ENCODE measurements around the gene CAMKMT.
"Not testable (repeated sequence)": the region's sequence is repeated elsewhere in the genome, so short reads cannot be mapped to it uniquely, and the experiment has no call there.

The CAMKMT gene

DNA sequence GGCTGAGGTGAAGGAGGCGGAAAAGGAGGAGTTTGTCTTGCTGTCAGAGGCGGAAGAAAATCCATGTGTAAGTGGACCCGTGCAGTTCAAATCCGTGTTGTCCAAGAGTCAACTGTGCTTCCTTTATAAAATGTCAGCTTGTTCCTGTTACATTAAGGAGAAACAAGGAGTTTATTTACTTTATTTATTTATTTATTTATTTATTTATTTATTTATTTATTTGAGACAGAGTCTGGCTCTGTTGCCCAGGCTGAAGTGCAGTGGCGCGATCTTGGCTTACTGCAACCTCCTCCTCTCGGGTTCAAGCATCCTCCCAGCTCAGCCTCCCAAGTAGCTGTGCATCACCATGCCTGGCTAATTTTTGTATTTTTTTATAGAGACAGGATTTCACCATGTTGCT lies 143.9 kb downstream of the CAMKMT start:
- DNase-seq (ENCODE audit: low read depth): not testable (repeated sequence)

DNA sequence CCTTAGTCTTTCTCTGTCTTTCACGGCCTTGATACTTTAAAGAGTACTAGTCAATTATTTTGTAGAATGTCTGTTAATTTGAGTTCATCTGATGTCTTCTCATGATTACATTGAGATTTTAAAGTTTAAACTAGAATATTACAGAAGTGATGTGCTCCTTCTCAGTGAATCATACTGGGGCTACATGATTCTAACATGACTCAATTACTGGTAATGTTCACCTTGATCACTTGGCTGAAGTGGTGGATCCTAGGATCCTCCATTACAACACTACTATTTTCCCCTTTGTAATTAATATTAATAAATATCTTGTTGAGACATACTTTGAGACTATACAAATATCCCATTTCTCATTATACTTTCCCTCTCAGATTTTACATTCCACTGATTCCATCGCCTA lies 148.5 kb downstream of the CAMKMT start:
- DNase-seq (ENCODE audit: low read depth): no peak

GRCh38 chr2:44515416-44515815 lies 153.7 kb downstream of the CAMKMT start:
- DNase-seq (ENCODE audit: low read depth): no peak

DNA sequence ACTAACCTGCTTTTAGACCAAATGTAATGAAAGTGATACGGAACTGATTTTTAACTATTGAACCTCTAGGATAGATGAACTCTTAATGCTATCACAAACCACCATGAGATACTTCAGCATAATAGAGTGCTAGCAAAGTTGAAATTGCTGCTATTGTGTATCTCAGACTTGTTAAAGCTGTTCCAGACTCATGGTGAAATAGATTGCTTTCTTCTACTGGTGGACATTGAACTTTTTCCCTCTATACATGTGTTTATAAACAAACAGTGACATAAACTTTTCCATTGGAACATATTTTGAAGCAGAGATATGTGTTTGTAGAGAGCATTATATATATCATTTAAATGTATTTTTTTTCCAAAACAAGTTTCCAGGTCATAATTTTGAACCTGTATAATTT lies 157.3 kb downstream of the CAMKMT start:
- no peak for DNase-seq (ENCODE audit: low read depth)

DNA sequence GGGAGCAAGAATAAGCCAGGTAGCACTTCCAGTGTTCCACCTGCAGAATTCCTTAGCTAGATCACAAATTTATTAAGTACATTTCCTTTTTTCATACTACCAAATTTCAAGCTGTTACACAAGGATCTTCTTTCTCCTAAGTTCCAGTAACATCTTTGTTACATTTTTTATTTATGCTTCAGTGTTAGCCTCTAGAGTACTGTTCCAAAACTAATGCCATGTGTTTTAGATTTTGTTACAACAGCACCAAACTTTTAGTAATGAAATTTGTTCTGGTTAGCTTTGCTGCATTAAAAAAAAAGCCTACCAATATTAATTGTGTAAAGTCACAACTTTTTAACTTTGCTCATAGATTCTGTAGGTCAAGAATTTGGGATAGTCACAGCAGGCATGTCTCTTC lies 161.1 kb downstream of the CAMKMT start:
- DNase-seq (ENCODE audit: low read depth): no peak

DNA sequence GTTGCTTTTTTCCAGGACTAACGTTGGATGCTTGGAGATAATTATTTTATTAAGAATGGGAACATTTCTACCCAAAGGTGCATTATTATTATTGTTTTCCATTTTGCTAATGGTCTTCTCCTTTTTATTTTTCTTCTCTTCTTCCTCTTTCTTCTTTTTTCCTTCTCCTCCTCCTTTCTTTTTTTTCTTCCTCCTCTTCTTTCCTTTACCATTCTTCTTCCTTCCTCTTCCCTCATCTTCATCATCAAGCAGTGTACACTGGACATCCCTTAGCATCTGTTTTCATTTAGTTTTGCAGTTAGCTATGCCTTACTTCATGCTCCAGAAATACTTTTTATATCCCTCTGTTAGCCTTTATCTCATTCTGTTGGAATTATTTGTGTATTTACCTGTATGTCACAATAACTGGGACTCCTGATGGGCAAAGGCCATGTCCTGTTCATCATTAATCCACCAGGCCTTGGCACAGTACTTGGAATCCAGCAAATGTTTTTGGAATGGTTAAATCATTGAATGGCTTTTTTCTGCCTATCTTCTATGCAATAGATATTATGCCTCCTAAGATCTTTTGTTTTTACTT lies 162.7 kb downstream of the CAMKMT start:
- DNase-seq (ENCODE audit: low read depth): no peak

DNA sequence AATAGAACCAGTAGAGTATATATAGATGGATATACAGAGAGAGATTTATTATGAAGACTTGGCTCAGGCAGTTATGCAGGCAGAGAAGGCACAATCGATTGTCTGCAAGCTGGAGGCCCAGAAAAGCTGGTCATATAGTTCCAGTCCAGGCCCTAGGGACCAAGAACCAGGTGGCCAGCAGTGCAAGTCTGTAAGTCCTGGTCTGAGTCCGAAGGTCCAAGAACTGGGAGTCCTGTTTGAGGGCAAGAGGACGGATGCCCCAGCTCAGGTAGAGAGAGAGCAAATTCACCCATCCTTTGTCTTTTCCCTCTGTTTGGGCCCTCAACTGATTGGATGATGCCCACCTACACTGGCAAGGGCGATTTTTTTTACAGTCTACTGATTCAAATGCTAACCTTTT lies 164.6 kb downstream of the CAMKMT start:
- no peak for DNase-seq (ENCODE audit: low read depth)

DNA sequence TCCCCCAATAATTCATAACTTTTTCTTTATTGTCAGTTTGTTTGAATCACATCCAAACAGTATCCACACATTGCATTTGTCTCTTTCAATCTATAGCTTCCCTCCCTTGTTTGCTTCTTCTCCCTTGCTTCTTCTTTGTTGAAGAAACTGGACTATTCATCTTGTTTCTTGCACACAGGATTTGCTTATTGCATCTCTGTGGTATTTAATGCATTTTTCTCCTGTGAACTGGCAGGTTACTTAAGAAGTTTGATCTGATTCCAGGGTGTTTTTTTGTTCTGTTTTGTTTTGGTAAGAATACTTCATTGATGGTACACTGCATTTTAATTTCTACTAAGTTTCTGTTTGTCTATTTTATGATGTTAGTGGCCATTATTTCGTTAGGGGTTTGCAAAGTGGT lies 166.8 kb downstream of the CAMKMT start:
- no peak for DNase-seq (ENCODE audit: low read depth)

DNA sequence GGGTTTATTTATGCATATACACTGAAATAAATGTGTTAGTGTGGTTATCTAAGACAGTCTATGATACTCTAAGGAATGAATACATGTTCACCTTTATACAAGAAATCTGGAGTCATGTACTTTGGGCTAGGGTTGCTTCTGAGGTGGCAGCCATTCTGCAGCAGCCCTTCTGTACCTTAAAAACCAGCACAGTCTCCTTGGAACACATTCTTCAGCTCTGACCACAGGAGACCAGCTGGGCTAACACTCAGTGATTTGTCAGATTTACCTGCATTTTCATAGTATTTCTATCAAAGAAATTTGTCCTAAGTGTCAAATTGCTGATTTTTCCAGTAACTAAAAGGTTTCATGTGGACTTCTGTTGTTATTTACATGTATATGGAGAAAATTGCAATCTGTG lies 167.7 kb downstream of the CAMKMT start:
- DNase-seq (ENCODE audit: low read depth): no peak

- no peak for DNase-seq (ENCODE audit: low read depth)
These were observed 169.5 kb downstream of the CAMKMT start for GRCh38 chr2:44531289-44531688.

- no peak for DNase-seq (ENCODE audit: low read depth)
These were observed 170.3 kb downstream of the CAMKMT start for GRCh38 chr2:44532031-44532430.

GRCh38 chr2:44533508-44533907 lies 171.8 kb downstream of the CAMKMT start:
- no peak for DNase-seq (ENCODE audit: low read depth)

DNA sequence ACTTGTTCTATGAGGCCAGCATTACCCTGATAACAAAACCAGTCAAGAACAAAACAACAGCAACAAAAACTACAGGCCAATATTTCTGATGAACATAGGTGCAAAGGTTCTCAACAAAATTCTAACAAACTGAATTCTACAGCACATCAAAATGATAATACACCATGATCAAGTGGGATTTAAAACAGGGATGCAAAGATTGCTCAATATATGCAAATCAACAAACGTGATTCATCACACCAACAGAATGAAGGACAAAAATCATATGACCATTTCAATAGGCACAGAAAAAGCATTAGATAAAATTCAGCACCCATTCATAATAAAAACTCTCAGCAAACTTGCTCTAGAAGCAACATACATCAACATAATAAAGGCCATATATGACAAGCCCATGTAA lies 173.6 kb downstream of the CAMKMT start:
- DNase-seq (ENCODE audit: low read depth): no peak

DNA sequence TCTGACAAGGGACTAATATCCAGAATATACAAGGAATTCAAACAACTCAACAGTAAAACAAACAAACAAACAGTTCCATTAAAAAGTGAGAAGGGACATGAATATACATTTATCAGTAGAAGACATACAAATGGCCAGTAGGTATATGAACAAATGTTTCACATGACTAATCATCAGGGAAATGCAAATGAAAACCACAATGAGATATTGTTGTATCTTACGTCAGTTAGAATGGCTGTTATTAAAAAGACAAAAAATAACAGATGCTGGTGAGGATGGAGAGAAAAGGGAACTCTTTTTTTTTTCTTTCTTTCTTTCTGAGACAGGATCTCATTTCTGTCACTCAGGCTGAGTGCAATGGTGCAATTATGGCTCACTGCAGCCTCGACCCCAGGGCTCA lies 175.5 kb downstream of the CAMKMT start:
- no peak for DNase-seq (ENCODE audit: low read depth)

DNA sequence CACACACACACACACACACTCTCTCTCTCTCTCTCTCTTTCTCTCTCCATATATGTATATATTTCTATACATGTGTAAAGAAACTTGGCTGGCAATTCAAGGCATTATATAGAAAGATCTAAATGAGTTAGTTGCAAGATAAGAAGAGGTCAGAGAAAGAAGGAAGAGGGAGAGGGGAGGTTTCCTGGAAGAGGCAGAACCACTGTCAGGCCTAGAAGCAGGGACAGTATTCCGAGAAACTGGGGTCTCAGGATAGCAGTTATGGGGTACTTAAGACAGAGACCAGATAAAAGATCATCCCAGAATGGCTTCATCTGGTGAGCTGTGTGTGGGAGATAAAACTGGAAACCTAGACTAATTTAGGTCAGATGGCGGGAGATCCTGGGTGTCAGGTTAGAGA lies 180.8 kb downstream of the CAMKMT start:
- no peak for DNase-seq (ENCODE audit: low read depth)

DNA sequence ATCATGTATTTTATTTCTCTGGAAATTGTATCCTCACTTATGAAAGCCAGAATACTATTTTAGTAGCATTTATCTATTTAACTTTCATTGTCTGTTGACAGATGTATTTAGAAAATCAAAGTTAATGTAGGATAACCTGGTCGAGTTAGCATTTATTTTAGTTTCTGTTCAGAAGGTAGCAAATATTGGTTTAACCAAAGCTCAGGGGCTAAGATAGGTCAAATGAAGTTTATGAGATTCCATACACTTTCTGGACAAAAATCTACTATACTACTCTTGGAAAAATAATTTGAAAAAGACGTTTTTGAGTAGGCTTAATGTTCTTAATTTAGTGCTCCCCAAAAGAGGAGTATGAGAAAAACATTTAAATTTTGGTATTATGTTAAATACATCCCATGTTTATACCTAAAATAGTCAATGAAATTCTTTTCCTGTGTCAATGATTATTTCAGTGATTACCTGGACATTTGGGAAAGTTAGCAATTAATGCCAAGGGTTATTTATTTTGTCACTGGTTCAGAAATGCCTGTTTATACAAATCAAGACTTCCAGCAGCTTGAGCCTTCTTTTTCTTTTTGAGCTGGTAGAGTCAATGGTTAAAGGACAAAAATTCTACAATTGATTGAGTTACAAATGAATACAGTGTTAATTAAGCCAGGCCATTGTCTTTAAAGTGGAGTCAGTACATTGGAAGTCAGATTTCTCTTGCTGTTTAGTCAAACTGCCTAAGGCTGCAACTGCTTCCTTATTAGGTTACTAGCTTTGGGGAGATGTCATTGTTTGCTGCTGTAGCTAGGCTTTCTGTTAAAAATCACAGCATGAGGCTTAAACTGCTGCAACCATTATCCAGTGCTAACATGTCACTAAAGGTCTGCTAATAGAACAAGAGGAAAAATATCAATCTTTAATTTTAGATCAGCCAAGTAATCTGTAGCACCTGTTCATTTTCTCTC lies 182.3 kb downstream of the CAMKMT start:
- DNase-seq (ENCODE audit: low read depth): no peak

GRCh38 chr2:44545005-44545404 lies 183.3 kb downstream of the CAMKMT start:
- no peak for DNase-seq (ENCODE audit: low read depth)

DNA sequence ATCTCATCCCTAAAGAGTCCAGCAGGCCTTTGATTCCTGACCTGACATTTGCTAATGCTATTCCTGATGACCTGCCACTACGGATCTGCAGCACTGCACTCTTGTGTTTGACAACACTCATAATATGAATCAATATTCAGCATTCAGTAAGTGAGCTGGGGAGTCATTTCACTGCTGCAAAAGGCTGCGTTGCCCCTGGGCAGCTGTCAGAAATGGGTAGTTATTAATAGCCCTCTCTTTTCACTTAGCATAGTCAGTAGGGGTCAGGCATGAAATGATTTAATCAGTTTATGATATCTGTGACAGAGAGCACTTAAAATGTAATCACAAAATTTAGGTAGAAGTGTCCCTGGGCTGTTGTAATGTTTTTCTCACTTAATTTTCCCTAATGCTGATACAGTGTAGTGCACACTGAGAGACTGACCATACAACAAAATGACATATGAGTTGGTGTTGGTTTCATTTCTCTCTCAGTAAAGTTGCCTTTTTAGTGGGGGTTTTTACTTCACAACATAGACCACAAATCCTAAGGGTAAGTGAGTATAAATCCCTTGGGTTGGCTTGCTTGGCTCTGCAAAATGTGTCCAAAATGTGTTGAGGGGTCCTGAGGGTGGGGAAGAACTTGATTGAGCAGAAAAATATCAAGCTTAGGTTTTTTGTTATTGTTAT lies 184.8 kb downstream of the CAMKMT start:
- DNase-seq (ENCODE audit: low read depth): no peak

DNA sequence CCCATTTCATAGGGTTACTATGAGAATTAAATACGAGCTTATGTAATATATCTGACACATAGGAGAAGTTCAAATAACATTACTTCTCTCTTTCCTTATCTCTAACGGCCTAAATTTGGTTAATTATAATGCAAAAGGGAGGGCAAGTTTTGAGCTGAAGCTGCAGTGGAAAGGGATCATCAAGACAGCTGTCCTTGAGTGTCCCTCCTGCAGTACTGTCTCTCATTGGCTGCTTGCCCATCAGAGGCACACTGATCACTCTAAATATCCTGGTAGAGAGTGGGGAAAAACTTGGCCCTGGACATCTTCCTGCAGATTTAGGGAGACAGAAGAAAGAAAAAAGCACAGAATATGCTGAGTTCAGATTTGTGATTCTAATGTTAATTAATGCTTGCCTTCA lies 186.0 kb downstream of the CAMKMT start:
- DNase-seq (ENCODE audit: low read depth): no peak

GRCh38 chr2:44548221-44549098 lies 186.7 kb downstream of the CAMKMT start:
- DNase-seq (ENCODE audit: low read depth): no peak

DNA sequence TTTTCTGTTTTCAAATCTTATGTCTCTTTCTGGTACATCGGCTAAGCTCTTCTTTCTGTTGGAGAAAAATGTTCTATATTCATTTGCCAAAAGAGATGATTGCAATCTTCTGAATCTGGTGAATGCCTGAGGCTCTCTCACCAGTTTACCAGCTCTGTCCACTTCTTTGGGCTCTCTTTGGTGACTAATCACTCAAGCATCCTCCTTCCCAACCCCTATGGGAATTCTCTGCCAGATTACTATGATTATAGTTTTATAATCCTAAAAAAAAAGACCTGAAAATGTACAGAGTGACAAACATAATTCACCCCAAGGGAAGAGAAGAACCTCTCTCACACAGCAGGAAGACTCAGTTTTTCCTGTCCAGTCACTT lies 187.3 kb downstream of the CAMKMT start:
- no peak for DNase-seq (ENCODE audit: low read depth)

- no peak for DNase-seq (ENCODE audit: low read depth)
These were observed 188.1 kb downstream of the CAMKMT start for GRCh38 chr2:44549856-44550255.

Data from activated T-helper 9 cell treated with anti-CD3 and anti-CD28 coated beads, Interleukin-2, amount 50 U/mL, for 16 hours (primary cell).